Activated T-cell treated with anti-CD3 and anti-CD28 coated beads, Interleukin-2, amount 50 U/mL, for 24 hours (primary cell): Measurements from ENCODE around the gene VPS36.
"Not testable (repeated sequence)": the region's sequence is repeated elsewhere in the genome, so short reads cannot be mapped to it uniquely, and the experiment has no call there.

Experiments
- DNase-seq: peaks from one replicate; pipeline ENCODE4 v3.0.0-alpha.2; 2020
- H3K27ac Mint-ChIP-seq: 2 replicates; pipeline ENCODE4 v1.8.0; 2020; ENCODE audit warnings: mild to moderate bottlenecking, mixed read lengths
- H3K27me3 Mint-ChIP-seq: 2 replicates; pipeline ENCODE4 v1.8.0; 2020; ENCODE audit warnings: mixed read lengths
- H3K36me3 Mint-ChIP-seq: 2 replicates; pipeline ENCODE4 v1.8.0; 2020; ENCODE audit warnings: low read depth, mixed read lengths
- H3K4me1 Mint-ChIP-seq: 2 replicates; pipeline ENCODE4 v1.8.0; 2020; ENCODE audit warnings: low read depth, mixed read lengths
- H3K4me3 Mint-ChIP-seq: 2 replicates; pipeline ENCODE4 v1.8.0; 2020; ENCODE audit warnings: mild to moderate bottlenecking, moderate library complexity, mixed read lengths
- H3K9me3 Mint-ChIP-seq: 2 replicates; pipeline ENCODE4 v1.8.0; 2020; ENCODE audit warnings: mixed read lengths

VPS36 gene

GRCh38 chr13:52408071-52408658 is 42.3 kb downstream of the VPS36 start:
- H3K27ac Mint-ChIP-seq, H3K4me3 Mint-ChIP-seq, DNase-seq, H3K9me3 Mint-ChIP-seq: not testable (repeated sequence)
- Mint-ChIP-seq H3K4me1 (peaks cover 30% of the 10 kb centered on the region), H3K27me3 (peaks cover 23% of the 10 kb centered on the region), H3K36me3 (peaks cover 30% of the 10 kb centered on the region)

GRCh38 chr13:52407436-52407835 is 43.0 kb downstream of the VPS36 start:
- not testable (repeated sequence) for H3K4me3 Mint-ChIP-seq, H3K9me3 Mint-ChIP-seq, H3K27ac Mint-ChIP-seq, DNase-seq
- Mint-ChIP-seq H3K4me1 (peaks cover 30% of the 10 kb centered on the region), H3K36me3 (peaks cover 23% of the 10 kb centered on the region), H3K27me3 (peaks cover 31% of the 10 kb centered on the region)

- H3K4me3 Mint-ChIP-seq: no peak overlapping the region
- H3K9me3 Mint-ChIP-seq: no peaks in the 10 kb centered on the region
- H3K4me1 Mint-ChIP-seq: peaks cover 25% of the 10 kb centered on the region
- peaks cover 16% of the 10 kb centered on the region for H3K36me3 Mint-ChIP-seq
- no peak overlapping the region for H3K27ac Mint-ChIP-seq
- DNase-seq: no peak
- peaks cover 35% of the 10 kb centered on the region for H3K27me3 Mint-ChIP-seq
Measured at GRCh38 chr13:52406629-52407028, 43.8 kb downstream of the VPS36 start.

GRCh38 chr13:52405767-52406494 is 44.5 kb downstream of the VPS36 start, which contains the start of gene THSD1:
TSS of gene THSD1 (minus strand) at chr13:52406172. CDS start at chr13:52402600, 3,572 bp downstream.
- H3K36me3 Mint-ChIP-seq: peaks cover 13% of the 10 kb centered on the region
- peaks cover 22% of the 10 kb centered on the region for H3K4me1 Mint-ChIP-seq
- H3K27ac Mint-ChIP-seq: no peak within 1 kb of the TSS
- DNase-seq: peak; percentile 40
- H3K27me3 Mint-ChIP-seq: peaks cover 37% of the 10 kb centered on the region
- H3K4me3 Mint-ChIP-seq: peak within 1 kb of the TSS; percentile 64
- H3K9me3 Mint-ChIP-seq: no peaks in the 10 kb centered on the region

- no peak overlapping the region for H3K27ac Mint-ChIP-seq
- DNase-seq: no peak
- H3K27me3 Mint-ChIP-seq: peaks cover 37% of the 10 kb centered on the region
- no peaks in the 10 kb centered on the region for H3K9me3 Mint-ChIP-seq
- H3K4me1 Mint-ChIP-seq: peaks cover 22% of the 10 kb centered on the region
- H3K36me3 Mint-ChIP-seq: peaks cover 8% of the 10 kb centered on the region
- peak overlapping the region; percentile 64 for H3K4me3 Mint-ChIP-seq
Measured at GRCh38 chr13:52405369-52405766, 45.1 kb downstream of the VPS36 start.

- Mint-ChIP-seq H3K27ac (no peak overlapping the region), H3K4me3 (no peak overlapping the region), H3K36me3 (no peaks in the 10 kb centered on the region), H3K4me1 (peaks cover 8% of the 10 kb centered on the region), H3K9me3 (no peaks in the 10 kb centered on the region), H3K27me3 (peaks cover 40% of the 10 kb centered on the region)
- no peak for DNase-seq
Measured at GRCh38 chr13:52399708-52400107, 50.7 kb downstream of the VPS36 start.

- Mint-ChIP-seq H3K36me3 (no peaks in the 10 kb centered on the region), H3K27ac (no peak overlapping the region), H3K4me1 (peaks cover 2% of the 10 kb centered on the region), H3K27me3 (peaks cover 34% of the 10 kb centered on the region), H3K9me3 (no peaks in the 10 kb centered on the region), H3K4me3 (no peak overlapping the region)
- no peak for DNase-seq
Measured at GRCh38 chr13:52399046-52399445, 51.4 kb downstream of the VPS36 start.

GRCh38 chr13:52395704-52396103 is 54.7 kb downstream of the VPS36 start:
- Mint-ChIP-seq H3K27me3 (peaks cover 18% of the 10 kb centered on the region), H3K9me3 (no peaks in the 10 kb centered on the region), H3K36me3 (no peaks in the 10 kb centered on the region), H3K4me3 (no peak overlapping the region), H3K27ac (no peak overlapping the region), H3K4me1 (no peaks in the 10 kb centered on the region)
- no peak for DNase-seq

- H3K27me3 Mint-ChIP-seq: peaks cover 13% of the 10 kb centered on the region
- no peak overlapping the region for H3K4me3 Mint-ChIP-seq
- no peaks in the 10 kb centered on the region for H3K9me3 Mint-ChIP-seq
- DNase-seq: no peak
- H3K36me3 Mint-ChIP-seq: no peaks in the 10 kb centered on the region
- H3K27ac Mint-ChIP-seq: no peak overlapping the region
- no peaks in the 10 kb centered on the region for H3K4me1 Mint-ChIP-seq
Measured at GRCh38 chr13:52394586-52394985, 55.8 kb downstream of the VPS36 start.

- Mint-ChIP-seq H3K4me1 (no peaks in the 10 kb centered on the region), H3K27me3 (peaks cover 13% of the 10 kb centered on the region), H3K4me3 (no peak overlapping the region), H3K27ac (no peak overlapping the region), H3K9me3 (no peaks in the 10 kb centered on the region), H3K36me3 (no peaks in the 10 kb centered on the region)
- DNase-seq: no peak
Measured at GRCh38 chr13:52393572-52394357, 56.7 kb downstream of the VPS36 start.

- Mint-ChIP-seq H3K4me3 (no peak overlapping the region), H3K36me3 (no peaks in the 10 kb centered on the region), H3K9me3 (peaks cover 7% of the 10 kb centered on the region), H3K27ac (no peak overlapping the region), H3K4me1 (no peaks in the 10 kb centered on the region), H3K27me3 (no peaks in the 10 kb centered on the region)
- no peak for DNase-seq
Measured at GRCh38 chr13:52387721-52388120, 62.7 kb downstream of the VPS36 start.

GRCh38 chr13:52385870-52386269 is 64.6 kb downstream of the VPS36 start:
- Mint-ChIP-seq H3K27me3 (no peaks in the 10 kb centered on the region), H3K27ac (no peak overlapping the region), H3K4me3 (no peak overlapping the region), H3K36me3 (no peaks in the 10 kb centered on the region), H3K9me3 (peaks cover 7% of the 10 kb centered on the region), H3K4me1 (no peaks in the 10 kb centered on the region)
- DNase-seq: no peak

GRCh38 chr13:52383366-52383765 is 67.1 kb downstream of the VPS36 start:
- Mint-ChIP-seq H3K27ac (no peak overlapping the region), H3K36me3 (no peaks in the 10 kb centered on the region), H3K4me1 (no peaks in the 10 kb centered on the region), H3K27me3 (no peaks in the 10 kb centered on the region), H3K4me3 (no peak overlapping the region), H3K9me3 (peaks cover 7% of the 10 kb centered on the region)
- no peak for DNase-seq

GRCh38 chr13:52378312-52378711 is 72.1 kb downstream of the VPS36 start:
- Mint-ChIP-seq H3K36me3 (no peaks in the 10 kb centered on the region), H3K4me3 (no peak overlapping the region), H3K27me3 (no peaks in the 10 kb centered on the region), H3K9me3 (no peaks in the 10 kb centered on the region), H3K27ac (no peak overlapping the region), H3K4me1 (no peaks in the 10 kb centered on the region)
- DNase-seq: no peak

GRCh38 chr13:52377898-52378297 is 72.5 kb downstream of the VPS36 start:
- Mint-ChIP-seq H3K9me3 (no peaks in the 10 kb centered on the region), H3K36me3 (no peaks in the 10 kb centered on the region), H3K27me3 (no peaks in the 10 kb centered on the region), H3K27ac (no peak overlapping the region), H3K4me1 (no peaks in the 10 kb centered on the region), H3K4me3 (no peak overlapping the region)
- no peak for DNase-seq
